Measurements from ENCODE around the gene ANKRD9.

DNA sequence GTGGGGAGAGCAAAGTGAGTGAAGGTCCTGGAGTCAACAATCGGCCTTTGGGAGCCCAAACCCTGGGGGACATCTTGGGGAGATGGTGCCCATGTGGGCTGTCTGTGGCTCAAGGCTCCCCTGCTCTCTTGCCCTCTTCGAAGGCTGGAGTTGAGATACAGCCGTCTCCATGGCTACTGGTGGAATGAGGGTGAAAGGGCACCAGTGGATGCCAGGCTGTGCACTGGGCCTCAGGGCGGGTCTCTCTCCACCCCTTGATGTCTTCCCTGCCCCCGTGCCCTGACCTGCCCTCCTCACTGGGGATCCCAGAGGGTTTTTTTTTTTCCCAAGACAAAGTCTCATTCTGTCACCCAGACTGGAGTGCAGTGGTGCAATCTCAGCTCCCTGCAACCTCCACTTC is 2.0 kb upstream of the ANKRD9 start:
- TF ChIP-seq CTCF (IDR thresholded peaks at IDR 0.05; ENCODE audit: poor library complexity) (no peak), EZH2phosphoT487 (IDR thresholded peaks at IDR 0.05; ENCODE audit: low read depth, severe bottlenecking, unreplicated experiment) (no peak)

Measured in hepatocyte (in vitro differentiated cells).